ENCODE data around the gene LENEP.

The LENEP gene

GRCh38 chr1:154960446-154961136 is 32.8 kb upstream of the LENEP start:
- FAIRE-seq, result no peak

GRCh38 chr1:154961207-154962155 is 31.9 kb upstream of the LENEP start, which contains the start of gene PYGO2:
TSS of gene PYGO2 (minus strand) at chr1:154961782. CDS start at chr1:154961576, 206 bp downstream.
- FAIRE-seq, result no peak

- FAIRE-seq, result no peak
Observed at GRCh38 chr1:154962156-154962749, 31.1 kb upstream of the LENEP start.

- FAIRE-seq, result no peak
Observed at GRCh38 chr1:154962795-154963330, 30.5 kb upstream of the LENEP start.

- FAIRE-seq, result no peak
Observed at GRCh38 chr1:154963643-154964042, 29.7 kb upstream of the LENEP start.

- no peak for FAIRE-seq
Observed at GRCh38 chr1:154964359-154964758, 29.0 kb upstream of the LENEP start.

GRCh38 chr1:154966111-154966510 is 27.3 kb upstream of the LENEP start:
- no peak for FAIRE-seq

GRCh38 chr1:154967331-154967950 is 25.9 kb upstream of the LENEP start:
- no peak for FAIRE-seq

- no peak for FAIRE-seq
Observed at GRCh38 chr1:154968731-154969130, 24.7 kb upstream of the LENEP start.

GRCh38 chr1:154969246-154969645 is 24.1 kb upstream of the LENEP start:
- no peak for FAIRE-seq

- FAIRE-seq, result no peak
Observed at GRCh38 chr1:154969860-154970452, 23.4 kb upstream of the LENEP start.

GRCh38 chr1:154970631-154971340 is 22.6 kb upstream of the LENEP start, which contains the start of gene SHC1:
TSS of gene SHC1 (minus strand) at chr1:154970747. CDS start at chr1:154970526, 221 bp downstream.
- no peak for FAIRE-seq

GRCh38 chr1:154971341-154971998 is 21.9 kb upstream of the LENEP start:
- FAIRE-seq, result no peak

- FAIRE-seq, result no peak
Observed at GRCh38 chr1:154972213-154972516, 21.2 kb upstream of the LENEP start.

GRCh38 chr1:154972517-154973343 is 20.7 kb upstream of the LENEP start:
- FAIRE-seq, result no peak

GRCh38 chr1:154973344-154974101 is 19.9 kb upstream of the LENEP start:
- FAIRE-seq, result no peak

GRCh38 chr1:154974102-154974807 is 19.1 kb upstream of the LENEP start, which contains the start of gene CKS1B:
TSS of gene CKS1B (plus strand) at chr1:154974681. CDS start at chr1:154974746, 65 bp downstream.
- FAIRE-seq, result peak; percentile 79

- FAIRE-seq, result no peak
Observed at GRCh38 chr1:154974808-154975408, 18.5 kb upstream of the LENEP start.

All from colon (tissue), 2 donors.